ENCODE measurements around the gene DIS3. TPM values are rescaled to one million over a fixed set of nuclear protein-coding genes. Genes with fewer than 3 reads are reported as not detected.
A peak's percentile ranks its signal among the peaks of the same experiment; 100 is the strongest.
"Not testable (repeated sequence)": the region's sequence is repeated elsewhere in the genome, so short reads cannot be mapped to it uniquely, and the experiment has no call there.

The DIS3 gene
- total RNA-seq, 4 donors from 2014 or later = 6.0 to 18.1 (median 13.5) TPM

DNA sequence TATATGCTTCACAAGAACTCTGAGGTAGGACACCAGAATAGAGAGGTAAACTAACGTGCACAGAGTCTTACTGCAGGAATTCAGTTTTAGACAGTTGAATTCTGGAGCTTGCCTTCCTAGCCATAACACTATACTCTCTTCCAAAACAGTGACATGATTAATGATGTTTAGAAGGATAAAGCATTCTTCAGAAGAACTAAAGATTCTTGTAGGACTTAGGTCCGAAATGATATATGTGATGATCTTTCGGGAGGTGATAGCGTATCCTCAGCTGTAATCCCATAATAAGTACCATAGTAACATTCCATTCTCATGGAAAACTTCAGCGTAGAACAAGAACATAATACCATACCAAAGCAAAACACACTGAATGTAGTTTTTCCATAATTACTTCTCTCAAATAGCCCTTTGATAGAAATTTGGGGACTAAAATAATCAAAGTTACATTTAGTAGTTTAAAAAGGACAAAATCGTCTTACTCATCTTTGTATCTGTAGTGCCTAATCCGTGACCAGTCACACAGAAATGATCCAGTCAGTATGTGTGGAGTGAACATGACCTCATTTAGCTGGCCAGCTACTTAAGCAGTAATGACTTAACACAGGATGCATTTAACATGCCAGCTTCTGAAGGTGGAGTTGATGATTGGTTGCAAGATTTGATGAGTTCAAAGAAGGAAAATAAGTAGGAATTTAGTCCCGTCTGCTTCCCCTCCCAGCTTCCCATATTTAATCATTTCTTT, 38.6 kb upstream of the DIS3 start:
- DNase-seq = no peak
- H3K9me3 ChIP-seq = no peaks in the 10 kb centered on the region
- intact Hi-C loops (cut with DNase I; ENCODE audit: low total_unique reads) = no loop called here
- 72 to 75% methylated on average over 6 to 8 of the region's 8 CpGs for WGBS, 2 donors (ENCODE audit: low coverage in 1 of 2)
- TF ChIP-seq POLR2A (IDR thresholded peaks at IDR 0.05) = no peak
- no peak overlapping the region for H3K4me3 ChIP-seq
- in situ Hi-C loops (cut with MboI; ENCODE audit: low pct_ligation_motif_present in 1 of 4, low pct_unique_long_range_greater_than_20kb in 1 of 4, low sequenced_read_pairs in 3 of 4) = loop anchor here in 1 of 4 donors (25.0 kb wide), 1 partner anchor 892 kb away; no protein-coding TSS in a partner anchor
- H3K4me1 ChIP-seq = peaks cover 0 to 10% (median 0%) of the 10 kb centered on the region in 4 donors
- peaks cover 0 to 15% (median 2%) of the 10 kb centered on the region in 4 donors for H3K36me3 ChIP-seq
- H3K27me3 ChIP-seq = no peaks in the 10 kb centered on the region
- H3K27ac ChIP-seq = no peak overlapping the region

- H3K4me3 ChIP-seq = no peak overlapping the region
- DNase-seq = no peak
- H3K9me3 ChIP-seq = no peaks in the 10 kb centered on the region
- peaks cover 0 to 11% (median 2%) of the 10 kb centered on the region in 4 donors for H3K36me3 ChIP-seq
- intact Hi-C loops (cut with DNase I; ENCODE audit: low total_unique reads) = no loop called here
- no peaks in the 10 kb centered on the region for H3K27me3 ChIP-seq
- H3K4me1 ChIP-seq = peaks cover 0 to 15% (median 0%) of the 10 kb centered on the region in 4 donors
- peak overlapping the region in 2 of 4 donors; percentile 0 to 35 for H3K27ac ChIP-seq
- TF ChIP-seq CTCF (IDR thresholded peaks at IDR 0.05) (peak; percentile 58 to 71 (median 64)), EP300 (IDR thresholded peaks at IDR 0.05; ENCODE audit: low read depth) (no peak)
- in situ Hi-C loops (cut with MboI; ENCODE audit: low pct_ligation_motif_present in 1 of 4, low pct_unique_long_range_greater_than_20kb in 1 of 4, low sequenced_read_pairs in 3 of 4) = loop anchor here in 2 of 4 donors (10.0 to 25.0 kb wide), 2 partner anchors 896 to 903 kb away; no protein-coding TSS in a partner anchor
- 0 to 7% methylated on average over 1 of the region's 1 CpG for WGBS, 2 donors (ENCODE audit: low coverage in 1 of 2)
Observed at GRCh38 chr13:72808917-72809500, 27.3 kb upstream of the DIS3 start.

DNA sequence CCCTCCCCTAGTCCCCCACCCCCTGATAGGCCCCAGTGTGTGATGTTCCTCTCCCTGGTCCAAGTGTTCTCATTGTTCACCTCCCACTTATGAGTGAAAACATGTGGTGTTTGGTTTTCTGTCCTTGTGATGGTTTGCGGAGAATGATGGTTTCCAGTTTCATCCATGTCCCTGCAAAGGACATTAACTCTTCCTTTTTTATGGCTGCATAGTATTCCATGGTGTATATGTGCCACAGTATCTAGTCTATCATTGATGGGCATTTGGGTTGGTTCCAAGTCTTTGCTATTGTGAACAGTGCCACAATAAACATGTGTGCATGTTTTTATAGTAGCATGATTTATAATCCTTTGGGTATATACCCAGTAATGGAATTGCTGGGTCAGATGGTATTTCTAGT, 24.8 kb upstream of the DIS3 start:
- H3K4me3 ChIP-seq; H3K9me3 ChIP-seq; H3K27ac ChIP-seq; intact Hi-C loops (cut with DNase I; ENCODE audit: low total_unique reads); DNase-seq; H3K27me3 ChIP-seq: not testable (repeated sequence)
- in situ Hi-C loops (cut with MboI; ENCODE audit: low pct_ligation_motif_present in 1 of 4, low pct_unique_long_range_greater_than_20kb in 1 of 4, low sequenced_read_pairs in 3 of 4) = loop anchor here in 2 of 4 donors (10.0 to 25.0 kb wide), 2 partner anchors 898 to 906 kb away; no protein-coding TSS in a partner anchor
- H3K36me3 ChIP-seq = peaks cover 0 to 11% (median 2%) of the 10 kb centered on the region in 4 donors
- WGBS, 2 donors (ENCODE audit: low coverage in 1 of 2) = 100% methylated on average over 1 of the region's 1 CpG
- H3K4me1 ChIP-seq = peaks cover 0 to 15% (median 0%) of the 10 kb centered on the region in 4 donors

DNA sequence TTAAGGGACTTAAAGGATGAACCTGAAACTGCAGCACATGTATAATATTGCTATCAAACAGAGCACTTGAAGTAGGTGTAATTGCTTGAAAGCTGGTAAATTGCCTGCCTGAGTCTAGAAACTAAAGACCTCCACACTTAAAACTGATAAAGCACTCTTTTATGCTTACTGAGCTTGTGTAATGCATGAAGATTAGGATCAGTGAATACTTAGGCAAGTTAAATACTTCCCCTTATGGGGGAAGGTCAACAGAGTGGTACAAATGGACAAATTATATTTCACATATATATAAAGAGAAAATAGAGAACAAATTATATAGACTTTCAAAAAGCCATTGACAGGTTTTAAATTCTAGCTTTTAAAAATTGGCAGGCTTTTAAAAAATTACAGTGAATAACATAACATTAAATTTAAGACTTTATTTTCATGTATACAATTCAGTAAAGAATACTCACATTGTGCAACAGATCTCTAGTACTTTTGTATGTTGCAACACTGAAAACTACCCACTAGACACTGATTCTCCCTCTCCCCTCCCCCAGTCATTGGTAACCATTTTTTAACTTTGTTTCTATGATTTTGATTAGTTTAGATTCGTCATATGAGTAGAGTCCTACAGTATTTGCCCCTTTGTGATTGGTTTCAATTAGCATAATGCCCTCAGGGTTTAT, 24.1 kb upstream of the DIS3 start:
- TF ChIP-seq POLR2AphosphoS5 (IDR thresholded peaks at IDR 0.05) = no peak
- TF ChIP-seq POLR2A (IDR thresholded peaks at IDR 0.05) = no peak
- no peak for TF ChIP-seq EP300 (IDR thresholded peaks at IDR 0.05; ENCODE audit: low read depth)
- no peak for TF ChIP-seq CTCF (IDR thresholded peaks at IDR 0.05)
- no peaks in the 10 kb centered on the region for H3K27me3 ChIP-seq
- in situ Hi-C loops (cut with MboI; ENCODE audit: low pct_ligation_motif_present in 1 of 4, low pct_unique_long_range_greater_than_20kb in 1 of 4, low sequenced_read_pairs in 3 of 4) (loop anchor here in 2 of 4 donors (10.0 to 25.0 kb wide), 2 partner anchors 899 to 906 kb away; no protein-coding TSS in a partner anchor), intact Hi-C loops (cut with DNase I; ENCODE audit: low total_unique reads) (no loop called here)
- DNase-seq = no peak
- WGBS, 2 donors (ENCODE audit: low coverage in 1 of 2) = 91 to 93% methylated on average over 1 of the region's 1 CpG
- H3K36me3 ChIP-seq = peaks cover 0 to 11% (median 2%) of the 10 kb centered on the region in 4 donors
- H3K4me1 ChIP-seq = peaks cover 0 to 15% (median 0%) of the 10 kb centered on the region in 4 donors
- H3K9me3 ChIP-seq = no peaks in the 10 kb centered on the region
- no peak overlapping the region for H3K4me3 ChIP-seq
- H3K27ac ChIP-seq = no peak overlapping the region

- WGBS, 2 donors (ENCODE audit: low coverage in 1 of 2) = 78 to 100% methylated on average over 1 of the region's 1 CpG
- no peaks in the 10 kb centered on the region for H3K9me3 ChIP-seq
- no peak for DNase-seq
- no peak overlapping the region for H3K4me3 ChIP-seq
- H3K27ac ChIP-seq = no peak overlapping the region
- H3K4me1 ChIP-seq = peaks cover 0 to 7% (median 0%) of the 10 kb centered on the region in 4 donors
- H3K27me3 ChIP-seq = no peaks in the 10 kb centered on the region
- H3K36me3 ChIP-seq = peaks cover 0 to 11% (median 2%) of the 10 kb centered on the region in 4 donors
- in situ Hi-C loops (cut with MboI; ENCODE audit: low pct_ligation_motif_present in 1 of 4, low pct_unique_long_range_greater_than_20kb in 1 of 4, low sequenced_read_pairs in 3 of 4) = loop anchor here in 2 of 4 donors (10.0 to 25.0 kb wide), 2 partner anchors 900 to 908 kb away; no protein-coding TSS in a partner anchor
- intact Hi-C loops (cut with DNase I; ENCODE audit: low total_unique reads) = no loop called here
- TF ChIP-seq EP300 (IDR thresholded peaks at IDR 0.05; ENCODE audit: low read depth) = no peak
- no peak for TF ChIP-seq CTCF (IDR thresholded peaks at IDR 0.05)
- no peak for TF ChIP-seq POLR2A (IDR thresholded peaks at IDR 0.05)
- TF ChIP-seq POLR2AphosphoS5 (IDR thresholded peaks at IDR 0.05) = no peak
Observed at GRCh38 chr13:72804301-72804700, 22.6 kb upstream of the DIS3 start.

Measured in transverse colon (tissue), 4 donors.